Dermis microvascular lymphatic vessel endothelial cell (primary cell): Measurements from ENCODE around the gene BLCAP. TPM values are rescaled to one million over a fixed set of nuclear protein-coding genes. Genes with fewer than 3 reads are reported as not detected.
A peak's percentile ranks its signal among the peaks of the same experiment; 100 is the strongest.
"Not testable (repeated sequence)": the region's sequence is repeated elsewhere in the genome, so short reads cannot be mapped to it uniquely, and the experiment has no call there.

ENCODE experiments used
- DNase-seq, 2 donors: peaks; one replicate each; pipeline versions ENCODE4 v3.0.0 to v3.0.0-alpha.2; 2010; ENCODE audit warnings: low read depth in 2 of 2
- total RNA-seq: library from RNA; depleted of rRNA; stranded (reverse); fragments of >200 nt; gene quantifications from 2 replicates; pipeline ENCODE4 v1.2.1, GENCODE V29; 2014

BLCAP gene
- total RNA-seq, 1 donor from 2014 or later = 33.5 TPM

DNA sequence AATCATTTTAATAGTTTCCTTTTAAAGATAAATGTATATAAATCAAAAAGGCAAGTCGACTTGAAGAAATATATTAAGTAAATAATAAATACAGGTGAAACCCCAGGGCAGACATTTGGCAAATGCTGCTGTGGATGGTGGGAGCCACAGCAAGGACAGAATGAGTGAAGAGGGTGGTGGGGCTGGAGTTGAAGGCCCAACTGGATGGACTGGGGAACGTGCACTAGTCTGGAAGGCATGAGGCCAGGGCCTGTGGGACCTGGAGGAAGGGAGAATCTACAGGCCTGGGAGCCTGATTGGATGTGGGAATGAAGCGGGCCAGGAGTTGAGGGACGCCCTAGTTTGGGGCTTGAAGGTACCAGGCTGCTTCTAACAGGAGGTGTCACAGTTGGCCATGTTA is 30.6 kb upstream of the BLCAP start:
- DNase-seq = no peak

DNA sequence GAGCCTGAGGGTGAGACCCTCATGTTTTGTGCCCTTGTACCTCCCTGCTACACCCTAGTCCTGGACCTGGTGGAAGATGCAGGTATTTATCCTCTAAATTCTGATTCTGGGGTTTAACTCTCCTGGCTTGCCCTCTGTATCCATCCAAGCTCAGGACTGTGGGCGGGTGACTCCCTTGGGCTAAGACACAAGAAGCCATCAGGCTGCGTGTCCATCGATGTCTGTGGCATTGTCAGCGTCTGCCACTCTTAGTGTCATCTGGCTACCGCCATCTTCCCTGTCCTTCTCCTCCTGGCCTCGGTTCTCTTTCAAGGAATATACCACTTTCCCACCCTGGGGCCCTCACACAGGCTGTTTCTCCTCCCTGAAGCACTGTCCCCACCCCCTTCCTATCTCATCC is 28.9 kb upstream of the BLCAP start:
- DNase-seq = no peak

DNA sequence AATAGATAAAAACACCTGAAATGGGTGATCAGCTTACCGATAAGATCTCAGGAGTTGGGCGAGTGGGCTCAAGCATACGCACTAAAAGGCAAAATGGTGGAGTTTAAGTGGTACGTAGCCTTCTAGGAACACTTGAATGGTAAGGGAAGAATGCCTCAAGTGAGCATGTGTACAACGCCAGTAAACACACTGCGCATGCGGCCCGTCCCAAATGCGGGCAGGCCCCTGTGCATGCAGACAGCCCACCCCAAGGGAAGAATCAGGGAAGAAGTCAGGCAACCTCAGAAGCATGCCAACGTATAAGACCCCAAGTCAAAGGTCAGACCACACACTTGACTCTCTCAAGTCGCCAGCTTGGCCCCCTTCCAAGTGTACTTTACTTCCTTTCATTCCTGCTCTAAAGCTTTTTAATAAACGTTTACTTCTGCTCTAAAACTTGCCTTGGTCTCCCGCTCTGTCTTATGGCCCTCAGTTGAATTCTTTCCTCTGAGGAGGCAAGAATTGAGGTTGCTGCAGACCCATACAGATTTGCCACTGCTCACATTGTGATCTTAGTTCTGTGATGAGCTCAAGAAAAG is 27.1 kb upstream of the BLCAP start:
- not testable (repeated sequence) for DNase-seq

DNA sequence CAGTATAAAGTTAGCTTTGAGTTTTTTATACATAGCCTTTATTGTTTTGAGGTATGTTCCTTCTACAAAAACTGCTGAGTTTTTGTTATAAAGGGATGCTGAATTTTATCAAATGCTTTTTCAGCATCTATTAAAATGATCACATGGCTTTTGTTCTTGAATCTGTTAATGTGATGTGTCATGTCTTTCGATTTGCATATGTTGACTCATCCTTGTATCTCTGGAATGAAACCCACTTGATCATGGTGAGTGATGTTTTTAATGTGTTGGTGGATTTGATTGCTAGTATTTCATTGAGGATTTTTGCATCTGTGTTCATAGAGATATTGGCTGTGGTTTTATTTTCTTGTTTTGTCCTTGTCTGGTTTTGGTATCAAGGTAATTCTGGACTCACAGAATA is 24.7 kb upstream of the BLCAP start:
- DNase-seq = no peak

DNA sequence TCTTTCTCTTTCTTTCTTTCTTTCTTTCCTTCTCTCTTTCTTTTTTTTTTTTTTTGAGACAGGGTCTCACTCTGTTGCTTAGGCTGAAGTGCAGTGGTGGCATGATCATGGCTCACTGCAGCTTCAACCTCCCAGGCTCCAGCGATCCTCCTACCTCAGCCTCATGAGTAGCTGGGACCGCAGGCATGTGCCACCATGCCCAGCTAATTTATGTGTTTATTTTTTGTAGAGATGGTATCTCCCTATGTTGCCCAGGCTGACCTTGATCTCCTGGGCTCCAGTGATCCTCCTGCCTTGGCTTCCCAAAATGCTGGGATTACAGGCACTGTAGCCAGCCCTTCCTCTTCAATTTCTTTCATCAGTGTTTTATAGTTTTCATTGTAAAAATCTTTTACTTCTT is 24.0 kb upstream of the BLCAP start:
- not testable (repeated sequence) for DNase-seq

DNA sequence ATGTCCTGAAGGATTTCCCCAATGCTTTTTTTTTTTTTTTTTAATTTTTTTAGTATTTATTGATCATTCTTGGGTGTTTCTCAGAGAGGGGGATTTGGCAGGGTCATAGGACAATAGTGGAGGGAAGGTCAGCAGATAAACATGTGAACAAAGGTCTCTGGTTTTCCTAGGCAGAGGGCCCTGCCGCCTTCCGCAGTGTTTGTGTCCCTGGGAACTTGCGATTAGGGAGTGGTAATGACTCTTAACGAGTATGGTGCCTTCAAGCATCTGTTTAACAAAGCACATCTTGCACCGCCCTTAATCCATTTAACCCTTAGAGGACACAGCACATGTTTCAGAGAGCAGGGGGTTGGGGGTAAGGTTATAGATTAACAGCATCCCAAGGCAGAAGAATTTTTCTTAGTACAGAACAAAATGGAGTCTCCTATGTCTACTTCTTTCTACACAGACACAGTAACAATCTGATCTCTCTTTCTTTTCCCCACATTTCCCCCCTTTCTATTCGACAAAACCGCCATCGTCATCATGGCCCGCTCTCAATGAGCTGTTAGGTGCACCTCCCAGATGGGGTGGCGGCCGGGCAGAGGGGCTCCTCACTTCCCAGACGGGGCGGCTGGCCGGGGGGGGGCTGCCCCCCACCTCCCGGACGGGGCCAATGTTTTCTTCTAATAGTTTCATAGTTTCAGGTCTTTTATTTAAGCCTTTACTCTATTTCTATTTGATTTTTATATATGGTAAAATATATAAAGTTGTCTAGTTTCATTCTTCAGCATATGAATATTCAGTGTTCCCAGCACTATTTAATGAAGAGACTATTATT is 22.6 kb upstream of the BLCAP start:
- DNase-seq = not testable (repeated sequence)

DNA sequence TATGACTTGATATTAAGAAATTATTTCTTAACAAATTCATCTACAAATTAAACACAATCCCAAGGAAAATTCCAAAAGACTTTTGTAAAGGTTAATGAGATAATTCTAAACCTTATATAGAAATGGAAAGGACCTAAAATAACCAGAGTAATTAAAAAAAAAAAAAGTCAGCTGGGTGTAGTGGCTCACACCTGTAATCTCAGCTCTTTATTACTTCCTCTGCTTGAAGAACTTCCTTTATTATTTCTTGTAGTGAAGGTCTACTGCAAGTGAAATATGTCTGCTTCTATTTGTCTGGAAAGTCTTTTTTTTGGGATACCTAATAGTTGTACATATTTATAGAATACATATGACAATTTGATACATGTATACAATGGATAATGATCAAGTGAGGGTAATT is 20.2 kb upstream of the BLCAP start:
- no peak for DNase-seq

DNA sequence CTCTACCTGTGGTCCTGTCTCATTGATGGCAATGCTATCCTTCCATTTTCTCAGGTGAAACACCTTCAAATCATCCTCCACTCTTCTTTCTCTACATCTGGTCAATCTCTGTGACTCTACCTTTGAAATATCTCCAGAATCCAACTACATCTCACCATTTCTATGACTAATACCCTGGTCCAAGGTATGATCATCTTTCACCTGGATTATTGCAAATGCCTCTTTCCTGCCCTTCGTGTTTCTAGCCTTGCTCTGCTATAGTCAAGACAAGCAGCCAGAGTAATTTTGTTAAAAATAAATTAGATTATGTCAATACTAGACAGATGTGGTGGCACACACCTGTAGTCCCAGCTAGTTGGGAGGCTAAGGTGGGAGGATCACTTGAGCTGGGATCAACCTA is 17.8 kb upstream of the BLCAP start:
- DNase-seq = no peak

DNA sequence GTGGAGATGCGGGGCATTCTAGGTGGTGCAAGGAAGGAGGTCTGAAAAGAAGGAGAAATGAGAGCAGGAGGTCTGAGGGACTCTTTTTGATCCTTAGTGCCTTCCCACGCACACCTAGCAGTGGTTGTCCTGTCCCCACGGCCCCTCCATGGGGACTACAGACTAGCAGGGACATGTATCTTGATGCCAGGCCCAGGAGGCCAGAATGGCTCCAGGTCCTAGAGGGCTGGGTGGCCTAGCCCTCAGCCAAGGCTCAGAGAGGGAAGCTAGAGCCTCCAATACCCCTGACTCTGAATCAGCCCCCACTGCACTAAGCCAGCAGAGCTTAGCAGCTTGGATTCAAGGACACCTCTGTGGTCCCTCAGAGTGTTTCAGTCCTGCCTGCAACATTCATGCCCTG is 16.7 kb upstream of the BLCAP start:
- DNase-seq = no peak

DNA sequence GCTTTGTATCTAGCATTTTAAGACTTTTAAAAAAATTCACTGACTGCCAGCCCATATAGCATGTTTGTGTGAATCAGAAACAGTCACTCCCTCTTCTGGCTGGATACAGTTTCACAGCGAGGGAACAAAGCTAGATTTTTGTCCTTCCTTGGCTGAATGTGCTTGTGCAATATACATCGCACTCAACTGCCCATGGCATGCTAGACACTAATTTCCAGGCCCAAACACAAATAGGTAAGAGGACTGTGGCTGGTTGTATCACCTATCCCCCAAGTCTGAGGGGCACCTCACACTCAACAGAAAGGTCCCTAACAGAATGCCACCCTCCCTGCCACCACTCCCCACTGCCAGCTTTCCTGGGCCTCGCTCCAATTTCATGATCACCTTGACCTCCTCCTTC is 16.2 kb upstream of the BLCAP start:
- DNase-seq = no peak

DNA sequence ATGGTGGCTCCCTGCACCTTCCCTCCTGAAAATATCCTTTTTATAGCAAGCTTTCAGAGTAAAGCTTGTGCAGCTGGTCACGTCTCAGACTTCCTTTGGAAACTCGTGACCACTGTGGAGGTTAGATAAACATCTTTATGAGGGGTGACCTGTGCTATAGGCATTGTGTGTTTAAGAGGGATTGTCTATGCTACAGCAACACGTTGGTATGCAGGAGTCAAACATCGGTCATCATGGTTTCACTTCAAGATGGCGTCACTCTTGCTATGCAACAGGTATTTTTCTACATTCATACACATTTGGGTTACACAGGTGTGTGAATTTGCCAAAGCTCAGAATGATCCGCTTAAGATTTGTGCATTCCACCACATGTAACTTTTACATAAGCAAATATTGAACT is 14.6 kb upstream of the BLCAP start:
- peak in 1 of 2 donors; percentile 78 for DNase-seq

DNA sequence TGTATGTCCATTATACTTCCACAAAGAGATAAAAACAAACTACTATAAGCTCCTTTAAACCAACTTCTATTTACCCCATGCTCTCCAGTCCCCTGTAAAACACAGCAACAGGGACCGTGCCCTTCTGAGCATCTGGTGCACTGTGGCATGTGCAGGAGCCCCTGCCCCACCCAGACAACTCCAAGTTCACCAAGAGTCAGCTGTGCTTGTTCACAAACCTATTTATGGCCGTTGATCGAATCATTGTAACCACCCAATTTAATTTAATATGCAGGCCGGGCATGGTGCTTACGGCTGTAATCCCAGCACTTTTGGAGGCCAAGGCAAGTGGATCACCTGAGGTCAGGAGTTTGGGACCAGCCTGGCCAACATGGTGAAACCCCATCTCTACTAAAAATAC is 13.7 kb upstream of the BLCAP start:
- no peak for DNase-seq

DNA sequence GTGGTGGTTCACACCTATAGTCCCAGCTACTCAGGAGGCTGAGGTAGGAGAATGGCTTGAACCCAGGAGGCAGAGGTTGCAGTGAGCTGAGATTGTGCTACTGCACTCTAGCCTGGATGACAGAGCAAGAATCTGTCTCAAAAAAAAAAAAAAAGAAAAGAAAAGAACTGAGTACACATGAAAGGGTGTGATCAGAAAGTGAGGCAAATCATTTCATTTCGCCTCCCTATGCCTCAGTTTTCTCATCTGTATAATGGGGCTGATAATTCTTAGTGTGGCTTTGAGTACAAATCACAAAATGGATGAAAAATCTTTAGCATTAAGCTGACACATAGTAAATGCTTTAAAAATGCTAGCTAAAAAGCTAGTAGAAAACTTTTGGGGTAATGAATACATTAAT is 13.2 kb upstream of the BLCAP start:
- not testable (repeated sequence) for DNase-seq

DNA sequence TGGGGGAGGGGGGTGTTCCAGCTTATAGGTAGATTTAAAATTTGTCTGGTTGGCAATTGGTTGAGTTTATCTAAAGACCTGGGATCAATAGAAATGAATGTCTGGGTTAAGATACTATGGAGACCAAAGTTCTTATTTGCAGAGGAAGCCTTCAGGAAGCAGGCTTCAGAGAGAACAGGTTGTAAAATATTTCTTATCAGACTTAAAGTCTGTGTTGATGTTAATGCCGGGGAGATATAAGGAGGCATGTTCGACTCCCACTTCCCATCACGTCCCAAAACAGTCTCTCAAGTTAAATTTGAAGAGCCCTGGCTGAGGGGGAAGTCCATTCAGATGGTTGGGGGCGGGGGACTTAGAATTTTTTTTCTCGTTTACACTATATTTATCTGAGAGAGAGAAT is 12.3 kb upstream of the BLCAP start:
- DNase-seq = no peak

DNA sequence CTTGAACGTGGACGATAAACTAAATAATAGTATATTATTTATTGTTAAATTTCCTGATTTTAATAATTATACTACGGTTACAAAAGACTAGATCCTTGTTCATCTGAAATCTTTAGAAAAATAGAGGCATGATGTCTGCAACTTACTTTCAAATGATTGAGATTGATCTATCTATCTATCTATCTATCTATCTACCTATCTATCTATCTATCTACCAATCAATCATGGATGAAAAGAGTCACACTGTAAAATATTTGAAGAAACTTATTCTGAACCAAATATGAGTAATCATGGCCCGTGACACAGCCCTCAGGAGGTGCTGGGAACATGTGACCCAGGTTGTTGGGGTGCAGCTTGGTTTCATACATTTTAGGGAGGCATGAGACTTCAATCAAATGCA is 11.7 kb upstream of the BLCAP start:
- DNase-seq = no peak

DNA sequence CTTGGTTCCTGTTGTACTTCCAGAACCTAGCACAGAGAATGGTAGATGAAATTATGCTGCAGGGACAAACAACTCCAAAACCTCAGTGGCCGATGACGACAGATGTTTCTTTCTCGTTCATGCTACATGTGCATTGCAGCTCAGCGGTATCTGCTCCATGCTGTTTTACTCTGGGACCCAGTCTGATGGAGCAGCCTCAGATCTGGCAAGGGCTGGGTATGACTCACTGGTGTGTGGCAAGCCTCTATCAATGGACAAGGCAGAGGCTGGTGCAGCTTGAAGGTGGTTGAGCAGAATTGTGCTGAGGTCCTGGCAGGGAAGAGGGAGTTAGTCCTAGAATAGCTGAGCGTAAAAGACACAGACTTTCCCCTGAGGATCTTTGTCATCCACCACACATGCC is 10.3 kb upstream of the BLCAP start:
- peak in 1 of 2 donors; percentile 32 for DNase-seq

DNA sequence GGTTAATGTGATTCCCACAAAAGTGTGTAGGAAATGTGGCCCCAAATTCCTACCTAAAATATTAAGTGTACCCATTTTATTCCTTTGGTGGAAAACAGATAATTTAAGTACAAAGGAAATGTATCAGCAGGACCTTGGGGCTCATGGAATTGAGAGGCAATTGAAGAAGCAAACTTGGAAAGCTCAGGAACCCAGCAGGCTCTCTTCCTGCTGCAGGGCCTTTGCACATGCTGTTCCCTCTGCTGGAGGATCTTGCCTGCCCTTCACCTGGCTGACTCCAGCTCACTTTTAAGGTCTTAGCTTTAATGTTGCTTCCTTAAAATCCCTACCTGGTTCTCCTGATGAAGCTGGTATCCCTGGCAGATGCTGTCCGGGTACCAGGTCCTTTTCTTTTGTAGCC is 9.8 kb upstream of the BLCAP start:
- no peak for DNase-seq

DNA sequence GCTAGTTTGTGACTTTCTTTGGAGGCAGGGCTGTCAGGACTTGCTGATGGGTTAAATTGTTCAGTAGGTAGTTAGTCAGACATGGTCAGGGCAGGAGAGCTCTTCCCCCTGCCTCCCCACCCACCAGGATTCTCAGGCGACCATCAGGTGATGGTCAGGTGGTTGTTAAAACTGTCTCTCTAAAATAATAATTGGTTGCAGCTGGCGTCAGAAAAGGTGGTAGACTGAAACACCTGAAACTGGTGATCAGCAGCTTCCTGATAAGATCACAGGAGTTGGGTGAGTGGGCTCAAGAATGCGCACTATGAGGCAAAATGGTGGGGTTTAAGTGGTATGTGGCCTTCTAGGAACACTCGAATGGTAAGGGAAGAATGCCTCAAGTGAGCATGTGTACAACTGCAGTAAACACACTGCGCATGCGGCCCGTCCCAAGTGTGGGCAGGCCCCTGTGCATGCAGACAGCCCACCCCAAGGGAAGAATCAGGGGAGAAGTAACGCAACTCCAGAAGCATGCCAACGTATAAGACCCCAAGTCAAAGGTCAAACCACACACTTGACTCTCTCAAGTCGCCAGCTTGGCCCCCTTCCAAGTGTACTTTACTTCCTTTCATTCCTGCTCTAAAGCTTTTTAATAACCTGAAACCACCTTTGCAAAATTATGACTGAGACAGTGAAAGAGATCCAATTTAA is 7.9 kb upstream of the BLCAP start:
- DNase-seq = no peak

DNA sequence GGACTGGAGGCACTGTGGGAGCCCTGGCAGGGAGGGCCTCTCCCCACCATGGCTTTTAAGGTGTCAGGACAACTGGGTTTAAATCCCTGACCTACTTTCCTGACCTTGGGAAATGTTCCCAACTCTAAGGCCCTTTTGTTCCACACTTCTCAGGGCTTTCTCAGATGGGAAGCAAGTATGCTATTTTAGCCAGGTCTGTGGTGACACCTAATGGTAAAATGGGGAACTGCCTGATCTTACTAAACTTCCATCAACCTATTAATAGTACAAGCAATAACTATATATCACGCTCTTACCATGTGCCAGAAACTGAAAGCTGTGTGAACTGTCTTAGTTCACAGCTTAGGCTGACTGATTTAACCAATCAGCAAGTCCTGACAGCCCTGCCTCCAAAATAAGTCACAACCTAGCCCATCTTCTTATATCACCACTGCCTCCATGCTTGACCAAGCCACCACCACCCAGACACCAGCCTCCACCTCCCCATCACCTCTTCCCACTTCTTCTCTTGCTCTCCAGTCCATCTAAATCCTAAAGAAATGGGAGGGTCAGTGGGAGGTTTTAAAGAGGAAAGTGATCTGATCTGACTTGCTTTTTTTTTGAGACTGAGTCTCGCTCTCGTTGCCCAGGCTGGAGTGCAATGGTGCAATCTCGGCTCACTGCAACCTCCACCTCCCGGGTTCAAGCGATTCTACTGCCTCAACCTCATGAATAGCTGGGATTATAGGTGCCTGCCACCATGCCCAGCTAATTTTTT is 6.9 kb upstream of the BLCAP start:
- DNase-seq = peak; percentile 66 to 84

DNA sequence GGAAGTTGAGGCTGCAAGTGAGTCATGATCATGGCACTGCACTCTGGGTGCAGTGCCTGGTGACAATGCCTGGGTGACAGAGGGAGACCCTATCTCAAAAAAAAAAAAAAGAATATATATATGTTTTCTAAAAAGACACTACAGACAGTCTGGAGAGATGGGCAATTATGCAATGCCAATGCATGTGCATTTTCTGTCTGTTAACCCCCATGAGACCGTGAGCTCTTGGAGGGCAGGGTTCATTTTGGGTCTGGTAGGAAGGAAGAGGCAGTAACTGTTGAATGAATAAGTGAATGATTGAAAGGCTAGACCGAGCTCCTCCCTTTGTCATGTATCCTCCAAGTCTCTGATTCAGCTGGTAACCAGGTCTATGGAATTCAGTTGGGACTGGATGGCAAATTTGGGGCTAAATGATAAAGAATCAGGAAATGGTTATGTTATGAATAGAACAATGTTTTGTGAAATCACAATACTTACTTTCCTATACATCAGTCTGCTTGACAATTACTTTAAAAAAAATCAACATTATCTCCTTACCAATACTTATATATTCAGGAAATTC is 5.6 kb upstream of the BLCAP start:
- peak in 1 of 2 donors; percentile 71 for DNase-seq

DNA sequence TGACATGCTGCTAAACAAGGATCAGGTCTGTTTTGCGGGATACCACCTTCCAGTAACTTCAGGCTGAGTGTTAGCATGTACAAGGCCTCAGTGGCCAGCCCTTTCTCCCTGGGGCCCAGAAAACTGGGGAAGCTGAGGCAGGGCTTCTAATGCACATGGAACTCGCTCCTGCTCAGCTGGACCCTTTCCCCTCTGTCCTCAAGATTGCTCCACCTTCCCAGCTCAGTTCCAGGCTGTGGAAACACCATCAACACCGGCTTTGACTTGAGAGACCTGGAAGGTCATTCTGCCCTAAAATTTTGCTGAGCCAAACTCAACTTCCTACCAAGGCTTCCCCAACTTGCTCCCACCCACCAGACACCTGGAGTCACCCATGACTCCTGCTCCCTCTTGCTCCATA is 4.2 kb upstream of the BLCAP start:
- no peak for DNase-seq

DNA sequence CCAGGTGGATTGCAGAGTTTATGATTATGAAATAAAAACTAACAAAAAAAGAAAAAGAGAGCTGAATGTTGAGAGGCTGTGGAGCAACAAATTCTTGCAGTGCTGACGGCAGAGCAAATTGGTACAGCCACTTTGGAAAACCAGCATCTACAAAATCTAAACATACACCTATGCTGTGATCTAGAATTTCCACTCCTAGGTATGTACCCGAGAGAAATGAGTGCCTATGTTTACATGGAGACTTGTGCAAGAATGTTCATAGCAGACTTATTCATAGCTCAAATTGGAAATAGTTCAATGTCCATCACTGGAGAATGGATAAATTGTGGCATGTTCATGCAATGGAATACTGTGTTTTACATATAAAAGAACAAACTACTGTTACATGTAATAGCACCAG is 3.0 kb upstream of the BLCAP start:
- DNase-seq = no peak
